Prostate gland (tissue), 2 donors: ENCODE measurements around the gene FKBP5. TPM values are rescaled to one million over a fixed set of nuclear protein-coding genes. Genes with fewer than 3 reads are reported as not detected.
"Not testable (repeated sequence)": the region's sequence is repeated elsewhere in the genome, so short reads cannot be mapped to it uniquely, and the experiment has no call there.

Experiments used
- DNase-seq: peaks from one replicate; pipeline ENCODE4 v3.0.0-alpha.2; 2019; ENCODE audit warnings: low spot score
- H3K27ac ChIP-seq, 2 donors: fragments of 200-600 bp; sonication (generic); 2 replicates each; pipeline ENCODE4 v1.5.1; 2017 to 2019
- H3K27me3 ChIP-seq: fragments of 200-600 bp; sonication (generic); replicated peaks from 2 replicates; pipeline ENCODE4 v1.5.1; 2019; ENCODE audit not compliant: insufficient read depth
- H3K36me3 ChIP-seq, 2 donors: fragments of 200-600 bp; sonication (generic); 1 replicate in 1 of 2; 2 replicates in 1 of 2; pipeline versions ENCODE4 v1.5.1 to v1.8.1; 2017 to 2019
- H3K4me1 ChIP-seq: fragments of 200-600 bp; sonication (generic); replicated peaks from 2 replicates; pipeline ENCODE4 v1.5.1; 2019
- H3K4me3 ChIP-seq, 2 donors: fragments of 200-600 bp; sonication (generic); 2 replicates each; pipeline ENCODE4 v1.5.1; 2017 to 2019
- H3K9me3 ChIP-seq: fragments of 200-600 bp; sonication (generic); 2 replicates; pipeline ENCODE4 v1.5.1; 2017
- POLR2A ChIP-seq: fragments of 450-650 bp; IDR thresholded peaks from one replicate; pipeline ENCODE4 v1.6.1; 2016; ENCODE audit warnings: antibody characterized with exemption, mild to moderate bottlenecking
- POLR2AphosphoS5 ChIP-seq: sonication (generic); formaldehyde crosslinking; IDR thresholded peaks from one replicate; pipeline ENCODE4 v1.6.1; 2017; ENCODE audit warnings: antibody characterized with exemption
- WGBS: methylation state at CpG from one replicate; pipeline ENCODE4 v1.1.5; 2018; 5-methylcytosine and 5-hydroxymethylcytosine counted together
- intact Hi-C: fragments of 100-400 bp; cut with DNase I; formaldehyde crosslinking; loops from one replicate; pipeline ENCODE4 v1.14.2; 2022
- total RNA-seq, 2 donors: library from RNA; depleted of rRNA; stranded (reverse); fragments of >200 nt; gene quantifications; one replicate each; pipeline ENCODE4 v1.1.0, GENCODE V29; 2016
- TF ChIP-seq, protein P1 (sequence below), 4 experiments: fragments of 200-600 bp in 2 of 4; fragments of 450-650 bp in 2 of 4; sonication (generic) in 2 of 4; IDR thresholded peaks; 1 replicate in 3 of 4; 2 replicates in 1 of 4; pipeline ENCODE4 v1.5.1; 2016 to 2019; ENCODE audit warnings: antibody characterized with exemption in 4 of 4, mild to moderate bottlenecking in 2 of 4, moderate library complexity in 2 of 4

Gene FKBP5
- total RNA-seq, 2 donors from 2014 or later, result 201 to 248 TPM

DNA sequence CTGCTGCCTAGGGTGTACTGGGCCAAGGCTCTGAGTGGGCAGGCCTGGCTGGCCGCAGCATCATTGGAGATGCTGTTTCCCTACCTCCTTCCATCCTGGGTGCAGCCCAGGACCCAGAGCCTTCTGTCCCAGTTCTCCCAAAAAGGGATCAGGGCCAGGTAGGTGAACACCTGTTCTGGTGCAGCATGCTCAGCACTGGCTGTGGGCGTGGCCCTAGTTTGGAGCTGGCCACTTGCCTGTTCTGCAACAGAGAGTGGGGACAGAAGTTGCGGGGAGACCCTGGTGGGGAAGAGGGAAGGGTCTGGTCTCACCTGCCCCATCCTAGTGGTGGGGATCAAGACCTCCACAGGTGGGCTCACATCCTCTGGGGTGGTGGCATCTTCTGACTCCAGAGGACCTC is 46.7 kb upstream of the FKBP5 start:
- Histone ChIP-seq H3K27ac (peak overlapping the region; percentile 99 to 100), H3K36me3 (no peaks in the 10 kb centered on the region), H3K4me1 (peaks cover 30% of the 10 kb centered on the region), H3K4me3 (no peak overlapping the region), H3K27me3 (no peaks in the 10 kb centered on the region), H3K9me3 (no peaks in the 10 kb centered on the region)
- TF ChIP-seq POLR2A (no peak), POLR2AphosphoS5 (no peak)
- TF ChIP-seq, protein P1, sequence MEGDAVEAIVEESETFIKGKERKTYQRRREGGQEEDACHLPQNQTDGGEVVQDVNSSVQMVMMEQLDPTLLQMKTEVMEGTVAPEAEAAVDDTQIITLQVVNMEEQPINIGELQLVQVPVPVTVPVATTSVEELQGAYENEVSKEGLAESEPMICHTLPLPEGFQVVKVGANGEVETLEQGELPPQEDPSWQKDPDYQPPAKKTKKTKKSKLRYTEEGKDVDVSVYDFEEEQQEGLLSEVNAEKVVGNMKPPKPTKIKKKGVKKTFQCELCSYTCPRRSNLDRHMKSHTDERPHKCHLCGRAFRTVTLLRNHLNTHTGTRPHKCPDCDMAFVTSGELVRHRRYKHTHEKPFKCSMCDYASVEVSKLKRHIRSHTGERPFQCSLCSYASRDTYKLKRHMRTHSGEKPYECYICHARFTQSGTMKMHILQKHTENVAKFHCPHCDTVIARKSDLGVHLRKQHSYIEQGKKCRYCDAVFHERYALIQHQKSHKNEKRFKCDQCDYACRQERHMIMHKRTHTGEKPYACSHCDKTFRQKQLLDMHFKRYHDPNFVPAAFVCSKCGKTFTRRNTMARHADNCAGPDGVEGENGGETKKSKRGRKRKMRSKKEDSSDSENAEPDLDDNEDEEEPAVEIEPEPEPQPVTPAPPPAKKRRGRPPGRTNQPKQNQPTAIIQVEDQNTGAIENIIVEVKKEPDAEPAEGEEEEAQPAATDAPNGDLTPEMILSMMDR (IDR thresholded peaks at IDR 0.05), result no peak
- DNase-seq, result peak; percentile 38
- WGBS, result 89% methylated on average over 3 of the region's 3 CpGs
- intact Hi-C loops, result loop anchor here (10.0 kb wide), 1 partner anchor 391 kb away; the partner anchor contains the start of gene PPARD

DNA sequence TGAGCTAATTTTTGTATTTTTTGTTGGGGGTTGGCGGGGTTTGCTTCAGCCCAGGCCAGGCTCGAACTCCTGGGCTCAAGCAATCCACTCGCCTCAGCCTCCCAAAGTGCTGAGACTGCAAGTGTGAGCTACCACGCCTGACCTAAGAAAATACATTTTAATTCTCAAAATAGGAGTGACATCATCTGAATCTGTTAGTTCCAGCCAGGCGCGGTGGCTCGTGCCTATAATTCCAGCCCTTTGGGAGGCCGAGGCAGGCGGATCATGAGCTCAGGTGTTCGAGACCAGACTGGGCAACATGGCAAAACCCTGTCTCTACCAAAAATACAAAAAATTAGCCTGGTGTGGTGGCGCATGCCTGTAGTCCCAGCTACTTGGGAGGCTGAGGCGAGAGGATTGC is 45.6 kb upstream of the FKBP5 start:
- 95% methylated on average over 12 of the region's 12 CpGs for WGBS
- DNase-seq, H3K36me3 ChIP-seq, H3K27me3 ChIP-seq, H3K4me3 ChIP-seq, H3K9me3 ChIP-seq: not testable (repeated sequence)
- H3K4me1 ChIP-seq, result peaks cover 41% of the 10 kb centered on the region
- intact Hi-C loops, result loop anchor here (10.0 kb wide), 1 partner anchor 390 kb away; the partner anchor contains the start of gene PPARD
- H3K27ac ChIP-seq, result peak overlapping the region; percentile 99 to 100

DNA sequence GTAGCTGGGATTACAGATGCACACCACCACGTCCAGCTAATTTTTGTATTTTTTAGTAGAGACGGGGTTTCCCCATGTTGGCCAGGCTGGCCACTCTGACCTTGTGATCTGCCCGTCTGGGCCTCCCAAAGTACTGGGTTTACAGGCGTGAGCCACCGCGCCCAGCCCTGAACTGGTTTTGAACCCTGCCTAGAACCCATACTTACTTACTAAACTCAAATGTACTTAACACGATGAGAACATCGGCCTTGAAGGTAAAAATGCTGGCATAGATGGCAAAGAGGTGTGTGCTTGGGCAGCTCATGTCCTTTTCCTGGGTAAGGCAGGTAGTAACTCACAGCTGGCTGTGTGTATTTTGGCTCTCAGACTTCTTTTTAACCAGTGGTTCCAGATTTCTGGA is 44.9 kb upstream of the FKBP5 start:
- TF ChIP-seq, protein P1 (IDR thresholded peaks at IDR 0.05), result no peak
- TF ChIP-seq POLR2A, result no peak
- TF ChIP-seq POLR2AphosphoS5, result peak; percentile 75
- Histone ChIP-seq H3K36me3 (no peaks in the 10 kb centered on the region), H3K4me3 (no peak overlapping the region), H3K4me1 (peaks cover 48% of the 10 kb centered on the region), H3K9me3 (no peaks in the 10 kb centered on the region), H3K27me3 (no peaks in the 10 kb centered on the region), H3K27ac (peak overlapping the region; percentile 99 to 100)
- 64% methylated on average over 8 of the region's 8 CpGs for WGBS
- DNase-seq, result peak; percentile 72
- intact Hi-C loops, result loop anchor here (10.0 kb wide), 1 partner anchor 389 kb away; the partner anchor contains the start of gene PPARD

DNA sequence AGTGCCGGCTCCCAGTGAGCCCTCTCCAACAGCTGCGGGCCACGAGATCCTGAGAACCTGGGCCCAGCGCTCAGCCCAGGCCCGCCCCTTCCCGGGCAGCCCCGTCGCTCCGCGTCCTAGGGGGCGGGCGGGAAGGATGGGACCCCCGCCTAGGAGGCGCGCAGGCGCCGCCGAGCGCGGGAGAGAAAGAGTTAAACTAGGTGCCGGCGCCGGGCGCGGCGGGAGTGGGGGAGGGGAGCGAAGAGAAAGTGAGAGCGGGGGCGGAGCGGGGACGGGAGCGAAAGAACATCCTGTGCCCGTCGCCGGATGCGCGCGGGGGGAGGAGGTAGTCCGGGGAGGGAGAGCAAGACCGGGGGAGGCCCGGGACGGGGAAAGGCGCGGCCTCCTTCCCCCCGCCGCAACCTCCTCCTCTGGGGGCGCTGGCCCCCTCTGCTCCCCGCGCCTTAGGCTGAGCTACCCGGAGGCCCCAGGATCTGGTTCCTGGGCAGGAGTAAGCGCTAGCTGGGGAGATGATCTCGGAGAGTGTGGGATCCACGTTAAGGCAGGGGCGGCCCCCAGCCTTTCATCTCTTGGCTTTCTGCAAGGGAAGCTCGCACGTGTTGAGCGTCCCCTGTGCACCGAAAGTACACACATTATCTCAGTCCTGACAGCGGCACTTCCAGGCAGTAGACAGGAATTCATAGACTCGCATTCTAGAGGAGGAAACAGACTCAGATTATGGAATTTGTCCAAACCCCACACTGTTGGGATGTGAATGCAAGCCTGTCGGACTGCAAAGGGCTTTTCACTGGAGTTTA is 43.2 kb upstream of the FKBP5 start:
- Histone ChIP-seq H3K27me3 (no peaks in the 10 kb centered on the region), H3K36me3 (no peaks in the 10 kb centered on the region), H3K9me3 (no peaks in the 10 kb centered on the region), H3K4me1 (peaks cover 58% of the 10 kb centered on the region), H3K4me3 (peak overlapping the region; percentile 46 to 50), H3K27ac (peak overlapping the region; percentile 99 to 100)
- peak; percentile 98 for DNase-seq
- intact Hi-C loops, result loop anchor here (1.0 to 10.0 kb wide), 3 partner anchors 131 to 387 kb away; partner anchors contain the start of gene PPARD
- TF ChIP-seq, protein P1 (IDR thresholded peaks at IDR 0.05), result peak in 1 of 4 experiments; percentile 10
- TF ChIP-seq POLR2AphosphoS5 (peak; percentile 87), POLR2A (peak; percentile 59)
- 1% methylated on average over 44 of the region's 61 CpGs for WGBS

DNA sequence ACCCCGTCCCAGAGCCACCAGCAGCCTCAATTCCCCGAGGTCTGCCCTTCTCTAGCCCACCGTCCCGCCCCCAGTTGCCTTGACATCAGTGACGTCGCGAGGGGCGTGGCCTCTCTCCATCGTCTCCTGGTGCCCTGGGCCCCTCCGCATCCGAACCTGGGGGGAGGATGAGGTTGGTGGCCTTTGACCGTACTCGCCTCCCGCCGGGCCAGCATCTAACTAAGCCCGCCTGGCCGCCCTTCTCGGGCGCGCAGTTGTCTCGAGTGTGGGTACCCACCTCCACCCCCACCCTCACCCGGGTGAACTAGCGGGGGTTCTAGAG is 42.7 kb upstream of the FKBP5 start:
- under 1% methylated on average over 23 of the region's 23 CpGs for WGBS
- Histone ChIP-seq H3K27ac (peak overlapping the region; percentile 99 to 100), H3K27me3 (no peaks in the 10 kb centered on the region), H3K9me3 (no peaks in the 10 kb centered on the region), H3K4me1 (peaks cover 62% of the 10 kb centered on the region), H3K4me3 (peak overlapping the region; percentile 46 to 50), H3K36me3 (no peaks in the 10 kb centered on the region)
- TF ChIP-seq POLR2AphosphoS5 (peak; percentile 85), POLR2A (peak; percentile 64)
- TF ChIP-seq, protein P1 (IDR thresholded peaks at IDR 0.05), result no peak
- peak; percentile 93 for DNase-seq
- intact Hi-C loops, result loop anchor here (2.0 to 10.0 kb wide), 2 partner anchors 131 to 387 kb away; partner anchors contain the start of gene PPARD
